Measurements from ENCODE around the gene CHST15. TPM values are rescaled to one million over a fixed set of nuclear protein-coding genes. Genes with fewer than 3 reads are reported as not detected.

The CHST15 gene
- total RNA-seq, 1 experiment from 2014 or later, result 17.1 TPM

GRCh38 chr10:124131172-124131571 is 37.8 kb upstream of the CHST15 start:
- no peak overlapping the region for H3K27ac ChIP-seq (ENCODE audit: low read length)
- DNase-seq (no peak), ATAC-seq (no peak)
- H3K4me1 ChIP-seq (ENCODE audit: insufficient read depth, low read length), result no peaks in the 10 kb centered on the region
- intact Hi-C loops (cut with micrococcal nuclease), result no loop called here
- no peaks in the 10 kb centered on the region for H3K9me3 ChIP-seq (ENCODE audit: low read length)
- no TSS peak for BruUV-seq (replicated peaks)
- no peaks in the 10 kb centered on the region for H3K79me2 ChIP-seq (ENCODE audit: low read length)
- H3K36me3 ChIP-seq (ENCODE audit: low read depth, low read length), result no peaks in the 10 kb centered on the region
- ChIA-PET CTCF (no interaction called here), POLR2A (ENCODE audit: unreplicated experiment) (no interaction called here)
- TF ChIP-seq CTCF (conservative IDR thresholded peaks at IDR 0.05; ENCODE audit: low read depth, low read length), result no peak
- no peak for TF ChIP-seq EZH2 (IDR thresholded peaks at IDR 0.05; ENCODE audit: low read length, unreplicated experiment)
- no peak for TF ChIP-seq EZH2phosphoT487 (IDR thresholded peaks at IDR 0.05; ENCODE audit: borderline replicate concordance, low read length)
- no peak overlapping the region for H3K9ac ChIP-seq (ENCODE audit: low read length)
- H3K4me2 ChIP-seq (ENCODE audit: low read length), result no peak overlapping the region
- H3F3A ChIP-seq (ENCODE audit: low read length, unreplicated experiment), result no peaks in the 10 kb centered on the region
- no peaks in the 10 kb centered on the region for H4K20me1 ChIP-seq (ENCODE audit: low read length)
- no peaks in the 10 kb centered on the region for H3K9me2 ChIP-seq (replicated peaks; ENCODE audit: low read length)
- no peak overlapping the region for H2AFZ ChIP-seq (ENCODE audit: low read length)
- no peak overlapping the region for H3K4me3 ChIP-seq (ENCODE audit: low read length)
- no peaks in the 10 kb centered on the region for H3K27me3 ChIP-seq (ENCODE audit: low read length)

GRCh38 chr10:124130198-124130900 is 37.0 kb upstream of the CHST15 start:
- ATAC-seq (no peak), DNase-seq (no peak)
- no peak overlapping the region for H3K27ac ChIP-seq (ENCODE audit: low read length)
- H3F3A ChIP-seq (ENCODE audit: low read length, unreplicated experiment), result no peaks in the 10 kb centered on the region
- H3K9me2 ChIP-seq (replicated peaks; ENCODE audit: low read length), result no peaks in the 10 kb centered on the region
- no peak overlapping the region for H3K9ac ChIP-seq (ENCODE audit: low read length)
- BruUV-seq (replicated peaks), result no TSS peak
- H3K4me1 ChIP-seq (ENCODE audit: insufficient read depth, low read length), result no peaks in the 10 kb centered on the region
- POLR2A ChIA-PET (ENCODE audit: unreplicated experiment), result no interaction called here
- H3K9me3 ChIP-seq (ENCODE audit: low read length), result no peaks in the 10 kb centered on the region
- CTCF ChIA-PET, result no interaction called here
- no peak overlapping the region for H2AFZ ChIP-seq (ENCODE audit: low read length)
- H3K36me3 ChIP-seq (ENCODE audit: low read depth, low read length), result no peaks in the 10 kb centered on the region
- intact Hi-C loops (cut with micrococcal nuclease), result no loop called here
- H4K20me1 ChIP-seq (ENCODE audit: low read length), result no peaks in the 10 kb centered on the region
- H3K4me3 ChIP-seq (ENCODE audit: low read length), result no peak overlapping the region
- no peaks in the 10 kb centered on the region for H3K27me3 ChIP-seq (ENCODE audit: low read length)
- TF ChIP-seq EZH2 (IDR thresholded peaks at IDR 0.05; ENCODE audit: low read length, unreplicated experiment), result no peak
- no peak for TF ChIP-seq CTCF (conservative IDR thresholded peaks at IDR 0.05; ENCODE audit: low read depth, low read length)
- TF ChIP-seq EZH2phosphoT487 (IDR thresholded peaks at IDR 0.05; ENCODE audit: borderline replicate concordance, low read length), result no peak
- H3K4me2 ChIP-seq (ENCODE audit: low read length), result no peak overlapping the region
- H3K79me2 ChIP-seq (ENCODE audit: low read length), result no peaks in the 10 kb centered on the region

GRCh38 chr10:124129471-124129870 is 36.1 kb upstream of the CHST15 start:
- POLR2A ChIA-PET (ENCODE audit: unreplicated experiment), result no interaction called here
- no peaks in the 10 kb centered on the region for H3K36me3 ChIP-seq (ENCODE audit: low read depth, low read length)
- no peak overlapping the region for H3K27ac ChIP-seq (ENCODE audit: low read length)
- DNase-seq, result no peak
- no peaks in the 10 kb centered on the region for H3K4me1 ChIP-seq (ENCODE audit: insufficient read depth, low read length)
- TF ChIP-seq CTCF (conservative IDR thresholded peaks at IDR 0.05; ENCODE audit: low read depth, low read length) (no peak), EZH2phosphoT487 (IDR thresholded peaks at IDR 0.05; ENCODE audit: borderline replicate concordance, low read length) (no peak), EZH2 (IDR thresholded peaks at IDR 0.05; ENCODE audit: low read length, unreplicated experiment) (no peak)
- no TSS peak for BruUV-seq (replicated peaks)
- CTCF ChIA-PET, result no interaction called here
- H3K9ac ChIP-seq (ENCODE audit: low read length), result no peak overlapping the region
- H4K20me1 ChIP-seq (ENCODE audit: low read length), result no peaks in the 10 kb centered on the region
- H3K27me3 ChIP-seq (ENCODE audit: low read length), result no peaks in the 10 kb centered on the region
- no peak overlapping the region for H2AFZ ChIP-seq (ENCODE audit: low read length)
- intact Hi-C loops (cut with micrococcal nuclease), result no loop called here
- no peak overlapping the region for H3K4me3 ChIP-seq (ENCODE audit: low read length)
- H3K4me2 ChIP-seq (ENCODE audit: low read length), result no peak overlapping the region
- no peaks in the 10 kb centered on the region for H3K9me2 ChIP-seq (replicated peaks; ENCODE audit: low read length)
- ATAC-seq, result no peak
- H3K9me3 ChIP-seq (ENCODE audit: low read length), result no peaks in the 10 kb centered on the region
- H3F3A ChIP-seq (ENCODE audit: low read length, unreplicated experiment), result no peaks in the 10 kb centered on the region
- H3K79me2 ChIP-seq (ENCODE audit: low read length), result no peaks in the 10 kb centered on the region

Data from PC-3 (cell line).